A673 (cell line): Measurements from ENCODE around the gene SSH2. TPM values are rescaled to one million over a fixed set of nuclear protein-coding genes. Genes with fewer than 3 reads are reported as not detected.

Experiments used
- BruUV-seq: library from RNA; stranded (reverse); fragments of 400-500 nt; replicated peaks from 2 replicates; lab custom pipeline; 2021; lab: Mats Ljungman, UMichigan
- CTCF ChIA-PET: fragments of 300-600 bp; sonication (Branson Sonifier 250); formaldehyde crosslinking; loops from one replicate; lab custom pipeline; 2022; ENCODE audit warnings: antibody characterized with exemption; lab: Charles Lee
- POLR2A ChIA-PET: fragments of 300-600 bp; sonication (Branson Sonifier 250); formaldehyde crosslinking; loops from one replicate; lab custom pipeline; 2022; ENCODE audit warnings: antibody characterized with exemption; ENCODE audit not compliant: low non-redundant PET; lab: Charles Lee
- DNase-seq: peaks from one replicate; pipeline ENCODE4 v3.0.0-alpha.2; 2015; ENCODE audit warnings: low spot score
- H3K27ac ChIP-seq: fragments of 200-600 bp; sonication (generic); 2 replicates; pipeline ENCODE4 v1.5.1; 2016; ENCODE audit warnings: mixed run types, low read depth, mild to moderate bottlenecking, mixed read lengths, antibody characterized with exemption, low read length; ENCODE audit not compliant: poor library complexity, severe bottlenecking
- H3K27me3 ChIP-seq: fragments of 200-600 bp; sonication (generic); replicated peaks from 2 replicates; pipeline ENCODE4 v1.6.1; 2017; ENCODE audit warnings: mixed run types, low read depth, mild to moderate bottlenecking, mixed read lengths, antibody characterized with exemption, low read length; ENCODE audit not compliant: insufficient read depth, poor library complexity
- H3K36me3 ChIP-seq: fragments of 200-600 bp; sonication (generic); 2 replicates; pipeline ENCODE4 v1.6.1; 2016; ENCODE audit warnings: mixed run types, mild to moderate bottlenecking, mixed read lengths, antibody characterized with exemption, low read length; ENCODE audit not compliant: insufficient read depth, poor library complexity, severe bottlenecking
- H3K4me1 ChIP-seq: fragments of 200-600 bp; sonication (generic); 2 replicates; pipeline ENCODE4 v1.6.1; 2017; ENCODE audit warnings: mixed run types, mild to moderate bottlenecking, mixed read lengths, antibody characterized with exemption, low read length; ENCODE audit not compliant: insufficient read depth, poor library complexity, severe bottlenecking
- H3K4me3 ChIP-seq: fragments of 200-600 bp; sonication (generic); 2 replicates; pipeline ENCODE4 v1.5.1; 2016; ENCODE audit warnings: low read depth, mixed run types, mild to moderate bottlenecking, mixed read lengths, low read length; ENCODE audit not compliant: poor library complexity, severe bottlenecking
- H3K9me3 ChIP-seq: fragments of 200-600 bp; sonication (generic); 2 replicates; pipeline ENCODE4 v1.6.1; 2016; ENCODE audit warnings: mixed run types, low read depth, mild to moderate bottlenecking, mixed read lengths, antibody characterized with exemption, low read length; ENCODE audit not compliant: poor library complexity, severe bottlenecking
- CTCF ChIP-seq: fragments of 300-800, 200-600 bp; sonication (generic); conservative IDR thresholded peaks from 2 replicates; pipeline ENCODE4 v1.5.1; 2017; ENCODE audit warnings: low read depth, mild to moderate bottlenecking, antibody characterized with exemption, low read length, moderate library complexity, mixed read lengths
- EZH2 ChIP-seq: fragments of 200-600 bp; sonication (generic); IDR thresholded peaks from 2 replicates; pipeline ENCODE4 v1.6.1; 2017; ENCODE audit warnings: borderline replicate concordance, low read depth, mild to moderate bottlenecking, mixed read lengths, antibody characterized with exemption, low read length; ENCODE audit not compliant: poor library complexity, severe bottlenecking
- intact Hi-C: fragments of 100-400 bp; cut with micrococcal nuclease; formaldehyde crosslinking; loops from one replicate; pipeline ENCODE4 v1.10.0; 2022; ENCODE audit not compliant: unreplicated experiment
- total RNA-seq: library from RNA; stranded (reverse); gene quantifications from 2 replicates; pipeline ENCODE4 v1.2.3, GENCODE V29; 2021

SSH2 gene
- total RNA-seq, 1 experiment from 2014 or later: 75.5 TPM

GRCh38 chr17:29698837-29699236 is 231.2 kb downstream of the SSH2 start:
- no TSS peak for BruUV-seq
- no peak for TF ChIP-seq CTCF
- no peak for TF ChIP-seq EZH2
- intact Hi-C loops: no loop called here
- peaks cover 27% of the 10 kb centered on the region for H3K4me1 ChIP-seq
- POLR2A ChIA-PET: no interaction called here
- H3K9me3 ChIP-seq: no peaks in the 10 kb centered on the region
- H3K4me3 ChIP-seq: no peak overlapping the region
- CTCF ChIA-PET: interaction anchor here (0.6 kb wide), 1 partner anchor 15 kb away, joined by 5 read pairs; no protein-coding TSS in a partner anchor
- no peaks in the 10 kb centered on the region for H3K27me3 ChIP-seq
- no peak for DNase-seq
- H3K36me3 ChIP-seq: peaks cover 35% of the 10 kb centered on the region
- peak overlapping the region; percentile 4 for H3K27ac ChIP-seq

GRCh38 chr17:29698019-29698777 is 231.8 kb downstream of the SSH2 start:
- POLR2A ChIA-PET: no interaction called here
- no peaks in the 10 kb centered on the region for H3K9me3 ChIP-seq
- no peak for DNase-seq
- intact Hi-C loops: no loop called here
- no peak for TF ChIP-seq EZH2
- no peak for TF ChIP-seq CTCF
- no peaks in the 10 kb centered on the region for H3K27me3 ChIP-seq
- BruUV-seq: no TSS peak
- CTCF ChIA-PET: no interaction called here
- H3K4me3 ChIP-seq: no peak overlapping the region
- H3K4me1 ChIP-seq: peaks cover 27% of the 10 kb centered on the region
- peaks cover 38% of the 10 kb centered on the region for H3K36me3 ChIP-seq
- peak overlapping the region; percentile 4 for H3K27ac ChIP-seq

GRCh38 chr17:29697371-29697770 is 232.7 kb downstream of the SSH2 start:
- no peaks in the 10 kb centered on the region for H3K27me3 ChIP-seq
- no peak overlapping the region for H3K27ac ChIP-seq
- H3K36me3 ChIP-seq: peaks cover 37% of the 10 kb centered on the region
- no TSS peak for BruUV-seq
- CTCF ChIA-PET: no interaction called here
- POLR2A ChIA-PET: no interaction called here
- no peak for TF ChIP-seq CTCF
- TF ChIP-seq EZH2: no peak
- peaks cover 30% of the 10 kb centered on the region for H3K4me1 ChIP-seq
- intact Hi-C loops: no loop called here
- no peak overlapping the region for H3K4me3 ChIP-seq
- H3K9me3 ChIP-seq: no peaks in the 10 kb centered on the region
- no peak for DNase-seq
